Fibroblast of skin of scalp (primary cell): ENCODE data around the gene ROPN1L.

Source experiments
- DNase-seq: peaks from one replicate; pipeline ENCODE4 v3.0.0-alpha.2; 2013

Gene ROPN1L

GRCh38 chr5:10459080-10460055 lies 17.7 kb downstream of the ROPN1L start:
- DNase-seq = no peak

DNA sequence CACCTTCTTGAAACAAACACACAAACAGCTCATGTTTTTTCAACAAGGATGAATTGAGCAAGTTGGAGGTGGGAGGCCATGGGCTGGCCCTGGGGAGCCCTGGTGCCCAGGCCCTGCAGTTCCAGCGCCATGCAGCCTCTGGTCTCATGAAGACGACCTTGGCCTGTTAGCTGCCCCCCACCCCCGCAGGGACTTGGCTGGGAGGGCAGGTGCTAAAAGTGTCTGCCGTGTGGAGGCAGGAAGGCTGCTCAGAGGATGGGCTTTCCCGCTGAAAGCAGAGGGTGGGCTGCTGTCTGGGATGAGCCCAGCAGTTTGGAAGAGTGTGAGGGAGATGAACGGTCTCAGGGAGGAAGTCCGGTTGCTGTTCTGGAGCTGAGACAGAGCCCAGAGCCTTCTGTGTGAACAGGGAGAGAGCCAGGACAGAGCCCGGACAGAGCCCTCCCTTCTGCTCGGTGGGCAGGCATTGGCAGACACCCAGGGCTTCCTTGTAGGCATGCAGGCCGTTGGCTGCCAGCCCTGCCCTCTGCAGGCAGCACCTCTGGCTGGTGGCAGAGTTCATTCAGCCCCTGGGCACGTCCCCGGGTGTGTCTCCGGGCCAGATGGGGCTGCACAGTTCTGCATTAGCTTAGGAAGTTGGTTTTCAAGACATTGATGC lies 18.7 kb downstream of the ROPN1L start:
- DNase-seq = no peak

GRCh38 chr5:10461041-10461440 lies 19.4 kb downstream of the ROPN1L start:
- DNase-seq = no peak

DNA sequence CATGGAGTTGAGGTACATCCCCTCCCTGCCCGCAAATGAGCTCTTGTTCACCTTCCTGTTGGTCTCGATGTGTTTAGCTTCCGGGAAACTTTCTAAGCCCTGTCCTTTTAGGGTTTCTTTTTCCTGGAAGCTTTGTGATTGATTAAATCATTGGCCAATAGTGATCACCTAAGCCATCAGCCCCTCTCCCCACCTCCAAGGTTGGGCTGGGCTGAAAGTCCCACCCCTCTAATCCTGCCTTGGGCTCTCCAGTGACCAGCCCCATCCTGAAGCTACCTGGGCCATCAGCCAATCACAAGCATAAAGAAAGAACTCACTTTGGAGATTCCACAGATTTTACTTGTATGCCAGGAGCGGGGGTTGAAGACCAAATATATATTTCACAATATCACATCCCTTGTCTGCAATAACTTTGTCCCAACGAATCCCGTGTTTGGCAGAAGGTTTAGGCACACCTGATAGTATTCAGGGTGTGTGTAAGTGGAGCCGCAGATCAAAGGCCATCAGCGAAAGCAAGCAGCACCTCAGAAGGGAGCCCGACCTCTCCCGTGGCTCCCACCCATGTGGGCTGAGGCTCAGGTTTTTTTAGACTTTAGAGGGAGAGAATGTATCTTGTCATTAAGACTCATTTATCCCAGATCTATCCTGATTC lies 20.4 kb downstream of the ROPN1L start:
- no peak for DNase-seq

GRCh38 chr5:10463566-10463965 lies 21.9 kb downstream of the ROPN1L start:
- no peak for DNase-seq

DNA sequence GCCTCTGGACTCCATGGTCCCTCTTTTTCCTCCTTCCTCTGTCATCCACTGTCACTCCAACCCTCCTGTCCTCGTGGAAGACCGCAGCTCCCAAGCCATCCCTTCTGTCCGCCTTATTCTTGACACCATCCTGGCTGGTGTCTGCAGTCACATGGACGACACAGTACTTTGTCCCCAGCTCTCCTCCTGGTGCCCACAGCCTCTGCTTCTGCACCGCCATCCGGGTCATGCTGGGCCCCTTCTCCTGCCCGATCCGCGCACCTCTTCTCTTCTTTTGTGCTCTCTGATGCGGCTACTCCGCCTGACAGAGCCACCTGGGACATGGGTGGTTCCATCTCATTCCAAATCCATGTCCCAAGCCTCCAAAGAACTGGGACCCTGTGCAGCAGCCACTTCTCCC lies 22.5 kb downstream of the ROPN1L start:
- DNase-seq = no peak

DNA sequence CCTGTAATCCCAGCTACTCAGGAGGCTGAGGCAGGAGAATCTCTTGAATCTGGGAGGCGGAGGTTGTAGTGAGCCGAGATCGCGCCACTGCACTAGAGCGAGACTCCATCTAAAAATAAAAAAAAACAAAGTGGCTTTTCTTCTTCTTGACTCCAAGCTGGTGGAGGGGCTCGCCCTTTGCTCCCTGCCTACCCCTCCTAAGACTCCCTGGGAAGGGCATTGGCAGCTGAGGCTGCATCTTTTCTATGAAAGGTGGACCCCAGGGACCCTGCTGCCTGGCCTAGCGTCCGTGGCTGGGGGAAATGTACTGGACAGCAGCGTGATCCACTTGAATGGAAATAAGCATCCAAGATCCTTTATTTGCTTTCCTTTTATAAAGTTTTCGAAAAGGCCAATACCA lies 24.0 kb downstream of the ROPN1L start:
- no peak for DNase-seq

GRCh38 chr5:10466446-10467073 lies 24.9 kb downstream of the ROPN1L start:
- no peak for DNase-seq

DNA sequence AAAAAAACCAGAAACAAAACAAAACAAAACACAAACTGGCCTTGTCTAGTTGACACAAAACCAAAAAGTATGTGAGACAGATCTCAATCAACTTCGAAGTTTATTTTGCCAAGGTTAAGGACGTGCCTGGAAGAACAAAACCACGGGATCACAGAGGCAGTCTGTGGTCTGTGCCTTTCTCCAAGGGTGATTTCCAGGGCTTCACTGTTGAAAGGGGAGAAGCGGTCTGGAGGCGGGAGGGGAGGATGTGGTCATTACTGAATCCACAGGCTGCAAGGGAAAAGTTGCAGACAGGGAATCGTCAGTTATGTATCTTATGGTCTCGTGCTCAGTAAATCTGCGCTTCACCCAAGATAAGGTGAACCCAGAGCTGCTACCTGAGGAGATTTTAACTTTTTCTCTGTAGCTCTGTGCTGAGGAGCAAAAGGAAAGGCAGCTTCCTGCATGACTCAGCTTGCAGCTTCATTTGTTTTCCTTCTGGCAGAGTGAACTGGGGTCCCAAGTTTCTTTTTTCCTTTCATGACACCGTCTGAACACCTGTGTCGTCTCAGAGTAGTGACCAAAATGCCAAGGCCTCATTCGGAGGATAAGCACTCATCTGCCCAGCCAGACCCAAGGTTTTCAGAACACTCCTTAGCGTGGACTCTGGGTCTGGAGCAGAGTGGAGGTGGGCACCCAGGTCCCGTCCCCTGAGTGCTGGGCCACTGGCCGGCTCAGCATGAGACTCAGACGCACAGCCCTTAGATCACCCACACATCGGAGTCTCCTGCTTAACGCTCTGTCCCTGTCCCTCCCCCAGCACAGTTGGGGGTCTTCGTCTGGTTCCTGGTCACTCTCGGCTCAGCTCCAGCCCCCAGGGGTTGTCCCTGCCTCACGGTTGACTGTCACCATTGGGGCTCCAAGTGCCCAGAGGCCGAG lies 25.9 kb downstream of the ROPN1L start:
- peak; percentile 43 for DNase-seq

DNA sequence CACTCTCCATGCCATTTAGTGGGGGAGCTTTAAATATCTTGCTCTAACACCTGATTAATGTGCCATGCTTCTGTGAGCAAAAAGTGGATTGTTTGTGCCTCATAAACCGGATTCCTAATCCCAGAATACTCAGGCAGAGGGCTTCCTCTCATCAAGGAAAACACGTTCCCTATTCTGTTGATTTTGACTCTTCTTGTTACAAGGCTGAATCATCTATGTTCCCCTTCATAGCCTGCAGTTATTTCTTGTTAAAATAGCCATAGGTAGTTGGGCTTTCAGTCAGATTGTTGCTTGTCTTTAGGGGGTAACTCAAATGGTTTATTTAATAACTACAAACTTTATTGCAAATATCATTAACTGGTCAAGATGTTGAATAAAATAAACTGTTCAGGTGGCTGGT lies 26.6 kb downstream of the ROPN1L start:
- DNase-seq = no peak

DNA sequence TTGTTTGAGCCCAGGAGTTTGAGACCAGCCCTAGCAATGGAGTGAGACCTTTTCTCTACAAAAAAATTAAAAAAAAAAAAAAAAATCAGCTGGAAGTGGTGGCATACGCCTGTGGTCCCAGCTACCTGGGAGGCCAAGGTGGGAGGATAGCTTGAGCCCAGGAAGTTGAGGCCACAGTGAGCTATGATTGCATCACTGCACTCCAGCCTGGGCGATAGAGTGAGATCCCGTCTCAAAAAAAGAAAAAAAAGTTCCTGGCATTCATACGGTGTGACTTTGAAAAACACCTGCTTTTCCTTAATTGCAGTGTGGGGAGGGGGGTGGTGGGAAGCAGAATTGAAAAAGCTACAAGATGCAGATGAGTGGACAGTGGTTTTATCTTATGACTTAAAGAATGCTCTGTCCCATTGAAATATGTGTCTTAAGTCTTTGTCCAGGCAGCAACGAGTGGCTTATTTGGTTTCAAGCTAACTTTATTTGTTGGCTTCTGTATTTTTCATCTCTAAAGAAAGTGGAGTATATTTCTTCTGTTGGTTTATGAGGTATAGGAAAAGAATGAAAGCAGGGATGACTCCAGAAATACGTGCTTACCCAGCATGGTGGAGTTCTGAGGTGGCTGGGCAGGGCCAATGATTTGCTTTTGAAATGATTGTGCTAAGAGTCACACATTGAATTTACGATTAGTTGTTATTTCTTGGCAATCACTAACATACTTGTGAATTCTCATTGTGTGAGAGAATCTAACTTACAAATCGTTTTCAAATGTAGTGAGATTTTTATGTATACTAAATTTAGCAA lies 27.8 kb downstream of the ROPN1L start:
- DNase-seq = peak; percentile 87

DNA sequence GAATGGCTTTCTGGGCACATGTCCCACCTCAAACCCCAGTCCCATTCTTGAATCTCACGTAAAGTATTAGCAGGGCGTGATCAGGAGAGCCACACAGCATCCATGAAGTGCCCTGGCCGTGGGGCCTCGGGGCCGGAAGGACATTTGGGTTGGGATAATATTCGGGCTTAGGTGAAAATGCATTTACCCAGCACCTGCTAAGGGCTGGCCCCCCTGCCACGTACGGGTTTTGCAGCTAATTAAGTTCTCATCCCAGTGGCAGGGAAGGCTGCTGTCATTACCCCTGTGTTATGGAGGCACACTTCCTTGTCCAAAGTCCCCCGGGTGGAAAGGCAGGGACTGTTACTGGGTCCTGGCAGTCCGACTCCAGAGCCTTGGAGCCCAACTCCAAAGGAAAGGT lies 29.0 kb downstream of the ROPN1L start:
- no peak for DNase-seq

DNA sequence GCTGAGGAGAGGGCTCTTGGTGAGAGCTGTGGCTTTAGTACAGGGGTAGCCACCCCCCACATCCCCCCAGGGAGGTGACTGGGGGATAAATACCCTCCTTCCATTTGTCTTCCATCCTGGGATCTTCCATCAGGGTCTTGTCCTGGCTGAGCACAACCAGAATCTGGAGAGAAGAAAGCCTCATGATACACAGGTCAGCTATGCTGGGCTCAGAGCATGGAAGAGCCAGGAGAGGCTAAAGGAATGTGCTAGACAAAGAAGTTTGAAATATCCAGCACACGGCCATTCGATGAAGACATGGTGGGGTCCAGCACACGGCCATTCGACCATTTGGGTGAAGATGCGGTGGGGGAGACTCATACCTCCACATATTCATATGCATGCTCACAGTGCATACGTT lies 30.0 kb downstream of the ROPN1L start:
- no peak for DNase-seq

DNA sequence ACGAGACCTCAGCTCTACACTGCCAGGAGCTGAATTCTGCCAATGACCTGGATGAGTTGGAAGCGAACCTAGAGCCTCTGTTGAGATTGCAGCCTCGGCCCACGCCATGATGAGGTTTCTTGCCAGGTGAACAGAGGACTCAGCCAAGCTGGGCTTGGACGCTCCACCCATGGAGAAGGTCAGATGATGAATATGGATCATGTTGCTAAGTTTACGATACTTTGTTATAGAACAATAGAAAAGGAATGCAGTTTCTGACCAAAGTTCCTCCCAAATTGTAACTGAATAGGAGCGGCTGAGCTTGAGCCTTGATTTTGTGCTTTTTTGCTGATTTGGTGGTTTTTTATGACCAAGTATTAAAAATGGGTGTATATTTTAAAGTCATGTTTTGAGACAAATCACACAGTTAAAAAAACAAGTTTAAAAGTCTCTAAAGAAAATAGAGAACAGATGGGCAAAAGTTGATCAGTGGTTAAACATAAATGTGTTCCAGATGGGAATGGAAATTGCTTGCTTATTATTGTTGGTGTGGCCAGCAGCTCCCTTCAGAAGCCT lies 32.9 kb downstream of the ROPN1L start:
- peak; percentile 64 for DNase-seq

GRCh38 chr5:10475931-10476676 lies 34.4 kb downstream of the ROPN1L start:
- DNase-seq = no peak

- DNase-seq = no peak
Observed at GRCh38 chr5:10476878-10477277, 35.2 kb downstream of the ROPN1L start.

- no peak for DNase-seq
Observed at GRCh38 chr5:10477943-10478342, 36.3 kb downstream of the ROPN1L start.

GRCh38 chr5:10478436-10478835 lies 36.8 kb downstream of the ROPN1L start:
- DNase-seq = peak; percentile 63

GRCh38 chr5:10479154-10479721 lies 37.6 kb downstream of the ROPN1L start:
- peak; percentile 91 for DNase-seq
